GM23248 (cell line): ENCODE results near the gene ATP6V0D1.

ENCODE experiments used
- EZH2 ChIP-seq: fragments of 200-600 bp; sonication (generic); IDR thresholded peaks from 2 replicates; pipeline ENCODE4 v1.6.1; 2018; ENCODE audit warnings: antibody characterized with exemption, mild to moderate bottlenecking; ENCODE audit not compliant: insufficient read depth, poor library complexity, severe bottlenecking
- EZH2phosphoT487 ChIP-seq: fragments of 200-600 bp; sonication (generic); IDR thresholded peaks from 2 replicates; pipeline ENCODE4 v1.6.1; 2018; ENCODE audit warnings: antibody characterized with exemption, moderate library complexity, mild to moderate bottlenecking, low read depth; ENCODE audit not compliant: insufficient read depth

GRCh38 chr16:67426950-67427349, 54.0 kb downstream of the ATP6V0D1 start:
- TF ChIP-seq EZH2phosphoT487 (no peak), EZH2 (no peak)
